Activated CD4-positive, alpha-beta T cell treated with anti-CD3 and anti-CD28 coated beads, Interleukin-2, Interleukin-6, amounts not matched to agents 100 ng/mL and 50 ng/mL, durations not matched to agents 16 hours and 8 hours (primary cell): ENCODE measurements around the gene PRSS27.
"Not testable (repeated sequence)": the region's sequence is repeated elsewhere in the genome, so short reads cannot be mapped to it uniquely, and the experiment has no call there.

Experiments used
- DNase-seq: peaks from one replicate; pipeline ENCODE4 v3.0.0-alpha.2; 2020

Gene PRSS27

GRCh38 chr16:2721634-2722173 is 1.7 kb upstream of the PRSS27 start:
- not testable (repeated sequence) for DNase-seq

GRCh38 chr16:2720719-2721633 is 952 bp upstream of the PRSS27 start:
- DNase-seq = peak; percentile 95

GRCh38 chr16:2719328-2720063 is 528 bp downstream of the PRSS27 start:
- no peak for DNase-seq

- no peak for DNase-seq
Observed at GRCh38 chr16:2717383-2718263, 2.4 kb downstream of the PRSS27 start.

- no peak for DNase-seq
Observed at GRCh38 chr16:2716948-2717347, 3.1 kb downstream of the PRSS27 start.

GRCh38 chr16:2715966-2716885 is 3.8 kb downstream of the PRSS27 start:
- no peak for DNase-seq

- peak; percentile 72 for DNase-seq
Observed at GRCh38 chr16:2715519-2715918, 4.5 kb downstream of the PRSS27 start.

- DNase-seq = no peak
Observed at GRCh38 chr16:2715064-2715463, 5.0 kb downstream of the PRSS27 start.

- DNase-seq = no peak
Observed at GRCh38 chr16:2713985-2714774, 5.8 kb downstream of the PRSS27 start.

GRCh38 chr16:2713523-2713922 is 6.5 kb downstream of the PRSS27 start:
- DNase-seq = no peak

- DNase-seq = no peak
Observed at GRCh38 chr16:2712546-2712945, 7.5 kb downstream of the PRSS27 start.

GRCh38 chr16:2712063-2712441 is 8.0 kb downstream of the PRSS27 start:
- no peak for DNase-seq

GRCh38 chr16:2711370-2712062 is 8.5 kb downstream of the PRSS27 start:
- no peak for DNase-seq

- no peak for DNase-seq
Observed at GRCh38 chr16:2710711-2711231, 9.3 kb downstream of the PRSS27 start.

GRCh38 chr16:2710021-2710710 is 9.9 kb downstream of the PRSS27 start:
- no peak for DNase-seq

- no peak for DNase-seq
Observed at GRCh38 chr16:2709588-2709984, 10.4 kb downstream of the PRSS27 start.

- DNase-seq = no peak
Observed at GRCh38 chr16:2708955-2709587, 11.0 kb downstream of the PRSS27 start.

- DNase-seq = no peak
Observed at GRCh38 chr16:2708290-2708639, 11.8 kb downstream of the PRSS27 start.
